NOMO-1 treated with DMSO at 0.1 percent for 48 hours (cell line): Measurements from ENCODE around the gene ALG8.

ENCODE experiments used
- DNase-seq: peaks from one replicate; lab custom pipeline; 2025; ENCODE audit not compliant: unreplicated experiment; lab: John Stamatoyannopoulos, UW

Gene ALG8

DNA sequence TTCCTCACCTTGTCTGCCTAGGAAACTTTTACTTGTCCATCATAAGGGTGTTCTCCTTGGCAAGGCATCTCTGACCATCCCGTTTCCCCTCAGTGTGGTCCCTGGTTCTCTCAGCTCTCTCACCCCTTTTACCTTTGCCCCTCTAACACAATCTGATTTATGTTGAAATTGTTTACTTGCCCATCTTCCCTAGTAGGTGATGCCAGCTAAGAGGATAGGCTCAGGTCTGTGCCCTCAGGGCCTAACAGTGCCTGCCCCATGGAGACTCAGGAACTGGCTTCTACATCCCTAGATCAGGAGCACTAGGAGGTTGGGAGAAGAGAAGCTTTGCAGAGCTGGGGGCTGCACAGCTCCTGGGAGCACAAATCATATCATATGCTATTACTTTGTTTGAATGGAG is 21.1 kb upstream of the ALG8 start:
- no peak for DNase-seq

DNA sequence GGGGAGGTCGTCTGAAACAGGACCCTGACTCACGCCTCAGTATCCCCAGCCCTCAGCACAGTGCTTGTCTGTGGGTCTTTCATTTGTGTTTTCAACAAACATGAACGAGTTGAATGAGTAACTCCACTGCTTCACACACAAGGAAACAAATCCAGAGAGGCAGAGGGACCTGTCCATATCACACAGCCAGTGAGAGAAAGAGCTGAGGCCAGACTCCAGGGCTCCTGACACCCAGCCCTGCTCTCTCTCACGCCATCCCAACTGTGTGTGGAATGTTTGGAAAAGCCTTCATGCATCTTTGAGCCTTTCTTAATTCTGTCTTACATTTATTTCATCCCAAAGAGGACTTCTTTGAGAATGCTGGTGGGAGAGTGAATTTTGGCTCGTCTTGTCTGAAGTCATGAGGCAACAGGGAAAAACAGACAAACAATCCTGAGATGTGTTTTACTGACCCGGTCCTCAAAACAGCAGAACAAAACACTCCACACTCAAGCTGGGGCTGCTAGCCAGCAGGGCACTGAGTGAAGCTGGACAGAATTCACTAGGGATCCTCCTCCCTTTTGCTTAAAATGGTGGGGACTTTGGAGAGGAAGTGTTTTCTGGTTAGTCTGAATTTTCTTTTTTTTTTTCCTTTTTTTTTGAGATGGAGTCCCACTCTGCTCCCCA is 19.7 kb upstream of the ALG8 start:
- DNase-seq: no peak

DNA sequence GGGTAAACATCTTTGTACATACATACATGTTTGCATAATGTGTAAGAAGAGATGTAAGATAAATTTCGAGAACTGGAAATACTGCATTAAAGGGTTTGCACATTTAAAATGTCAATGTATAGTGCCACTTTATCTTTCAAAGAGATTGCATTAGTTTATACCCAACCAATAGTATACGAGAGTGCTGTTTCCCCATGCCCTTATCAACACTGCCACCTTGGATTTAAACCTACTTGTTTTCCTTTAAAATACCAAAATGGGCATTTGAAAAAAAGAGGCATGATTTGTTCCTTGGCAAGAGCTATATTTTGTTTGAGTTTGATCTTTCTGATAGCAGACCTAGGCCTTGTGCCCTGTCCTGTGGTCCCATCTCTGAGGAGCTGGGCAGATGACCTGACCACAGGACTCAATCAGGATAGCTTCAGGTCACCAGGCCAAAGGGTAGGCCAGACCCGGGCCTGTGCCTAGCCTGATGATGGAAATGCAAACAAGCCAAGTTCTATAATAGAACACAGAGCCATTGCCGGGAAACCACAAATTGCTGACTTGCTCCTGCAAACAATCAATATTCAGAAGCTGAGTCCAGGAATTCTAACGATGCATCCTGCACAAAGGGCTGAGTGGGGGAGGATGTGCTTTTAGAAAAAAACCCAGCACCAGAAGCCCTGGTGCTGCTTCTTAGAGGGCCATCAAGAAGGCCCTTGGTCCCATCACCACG is 16.9 kb upstream of the ALG8 start:
- DNase-seq: no peak

DNA sequence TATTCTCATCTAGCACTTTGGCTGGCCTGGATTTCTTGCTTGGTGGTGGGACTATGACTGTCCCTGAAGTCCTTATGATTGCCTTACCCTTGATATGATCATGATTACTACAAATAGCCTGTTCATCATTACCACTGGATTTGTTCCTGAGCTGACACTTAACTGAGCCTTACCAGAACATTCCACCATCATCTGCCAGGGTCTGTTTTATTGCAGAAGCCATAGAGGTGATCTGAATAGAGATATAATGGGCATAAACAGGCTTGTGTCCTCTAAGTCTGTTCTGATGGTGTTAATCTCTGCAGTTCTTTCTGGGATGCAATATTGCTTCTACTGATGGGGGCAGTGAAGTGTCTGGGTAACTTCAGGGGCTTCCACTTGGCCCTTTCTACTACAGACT is 12.4 kb upstream of the ALG8 start:
- DNase-seq: no peak

DNA sequence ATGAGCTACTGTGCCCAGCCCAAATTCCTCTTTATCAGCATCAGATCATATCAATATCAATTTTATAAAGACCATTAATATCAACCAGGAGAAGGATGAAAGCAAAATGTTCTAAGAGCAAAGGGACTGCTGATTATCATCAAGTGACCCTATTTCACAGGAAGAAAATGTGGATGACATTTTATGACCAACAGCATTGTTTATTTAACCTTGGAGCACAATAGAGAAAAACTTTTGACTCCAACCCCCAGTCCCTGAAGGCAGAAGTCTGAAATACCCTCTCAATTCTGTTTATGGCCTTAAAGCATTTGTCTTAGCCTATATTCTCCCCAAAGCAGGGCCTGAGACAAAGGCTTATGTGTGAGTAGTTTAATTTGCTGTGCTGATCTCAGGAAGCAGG is 11.3 kb upstream of the ALG8 start:
- no peak for DNase-seq

DNA sequence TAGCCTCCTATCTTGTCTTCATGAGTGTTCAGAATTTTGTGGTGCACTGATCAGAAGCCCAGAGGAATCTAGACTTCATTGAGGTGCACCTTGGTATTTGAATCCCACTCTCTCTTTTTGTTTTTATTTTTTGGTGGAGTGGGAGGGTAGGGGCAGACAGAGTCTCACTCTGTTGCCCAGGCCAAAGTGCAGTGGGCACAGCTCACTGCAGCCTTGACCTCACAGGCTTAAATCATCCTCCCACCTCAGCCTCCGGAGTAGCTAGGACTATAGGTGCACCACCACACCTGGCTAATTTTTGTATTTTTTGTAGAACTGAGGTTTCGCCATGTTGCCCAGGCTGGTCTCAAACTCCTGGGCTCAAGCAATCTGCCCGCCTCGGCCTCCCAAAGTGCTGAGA is 10.9 kb upstream of the ALG8 start:
- DNase-seq: no peak

DNA sequence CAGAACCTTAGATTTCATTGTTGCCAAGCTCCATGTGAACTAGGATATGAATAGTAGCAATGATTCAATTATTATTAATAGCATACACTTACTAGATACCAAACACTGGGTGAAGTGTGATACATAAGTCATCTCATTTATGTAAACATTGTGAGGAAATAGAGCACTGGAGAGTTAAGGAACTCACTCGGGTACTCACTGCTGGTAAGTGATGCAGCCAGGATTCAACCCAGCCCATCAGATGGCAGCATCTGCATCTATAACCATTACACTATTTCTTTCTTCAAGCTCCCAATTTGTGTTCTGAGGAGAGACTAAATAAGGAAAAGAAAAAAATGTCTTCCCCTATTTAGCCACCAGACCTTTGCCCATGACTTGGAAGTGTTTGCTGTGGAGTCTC is 10.2 kb upstream of the ALG8 start:
- peak; percentile 15 for DNase-seq

DNA sequence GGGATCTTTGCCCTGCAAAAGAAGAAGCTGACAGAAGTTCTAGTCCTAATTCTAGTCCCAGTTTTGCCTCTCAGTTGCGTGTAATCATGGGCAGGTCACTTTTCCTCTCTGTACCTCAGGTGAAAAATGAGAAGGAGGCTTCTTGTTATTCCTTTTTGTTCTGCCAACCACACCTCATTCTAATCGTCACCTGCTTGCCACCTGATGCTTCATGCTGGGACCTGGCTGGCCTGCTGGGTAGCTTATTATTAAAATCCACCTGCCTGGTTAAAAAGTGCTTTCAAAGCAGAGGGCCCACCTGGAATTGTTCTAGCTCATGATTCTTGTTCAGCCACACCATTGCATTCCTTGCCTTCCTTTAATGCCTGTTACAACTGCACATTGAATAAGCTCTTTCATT is 8.4 kb upstream of the ALG8 start:
- DNase-seq: no peak

DNA sequence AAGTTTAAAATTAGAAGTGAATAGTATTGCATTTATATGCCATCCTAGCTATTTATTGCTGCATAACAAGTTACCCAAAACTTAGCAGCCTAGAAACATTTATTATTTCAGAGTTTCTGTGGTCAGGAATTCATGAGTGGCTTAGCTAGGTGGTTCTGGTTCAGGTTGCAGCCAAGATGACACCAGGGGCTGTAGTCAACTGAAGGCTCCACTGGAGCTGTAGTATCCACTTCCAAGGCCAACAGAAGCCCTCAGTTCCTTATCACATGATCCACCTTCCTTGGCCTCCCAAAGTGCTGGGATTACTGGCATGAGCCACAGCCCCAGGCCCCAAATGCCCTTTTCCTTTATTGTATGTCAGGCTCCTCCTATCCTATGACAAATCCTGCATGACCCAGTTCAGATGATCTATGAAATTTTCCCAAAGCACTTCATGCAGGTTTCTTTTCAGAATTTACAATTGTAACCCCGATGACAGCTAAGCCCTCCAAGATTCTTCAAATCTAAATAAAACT is 6.1 kb upstream of the ALG8 start:
- DNase-seq: no peak

DNA sequence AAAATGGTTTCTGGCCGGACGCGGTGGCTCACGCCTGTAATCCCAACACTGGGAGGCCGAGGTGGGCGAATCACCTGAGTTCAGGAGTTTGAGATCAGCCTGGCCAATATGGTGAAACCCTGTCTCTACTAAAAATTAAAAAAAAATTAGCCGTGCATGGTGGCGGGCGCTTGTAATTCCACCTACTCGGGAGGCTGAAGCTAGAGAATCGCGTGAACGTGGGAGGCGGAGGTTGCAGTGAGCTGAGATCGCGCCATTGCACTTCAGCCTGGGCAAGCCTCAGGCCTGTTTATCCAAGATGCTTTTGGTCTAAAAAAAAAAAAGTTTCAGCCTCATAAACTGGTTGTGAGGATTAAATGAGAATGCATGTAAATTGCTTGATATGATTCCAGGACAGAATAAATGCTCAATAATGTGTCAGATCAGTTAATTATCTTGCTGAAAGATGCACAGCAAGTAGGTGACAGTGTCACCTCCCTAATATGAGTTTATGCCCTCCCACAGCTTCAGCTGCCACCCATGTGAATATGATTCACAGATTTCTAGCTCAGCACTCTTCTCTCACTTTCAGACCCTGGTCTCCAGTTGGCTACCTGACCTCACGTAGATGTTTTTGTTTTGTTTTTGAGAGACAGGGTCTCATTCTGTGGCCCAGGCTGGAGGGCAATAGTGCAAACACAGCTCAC is 1.1 kb upstream of the ALG8 start:
- DNase-seq: no peak

DNA sequence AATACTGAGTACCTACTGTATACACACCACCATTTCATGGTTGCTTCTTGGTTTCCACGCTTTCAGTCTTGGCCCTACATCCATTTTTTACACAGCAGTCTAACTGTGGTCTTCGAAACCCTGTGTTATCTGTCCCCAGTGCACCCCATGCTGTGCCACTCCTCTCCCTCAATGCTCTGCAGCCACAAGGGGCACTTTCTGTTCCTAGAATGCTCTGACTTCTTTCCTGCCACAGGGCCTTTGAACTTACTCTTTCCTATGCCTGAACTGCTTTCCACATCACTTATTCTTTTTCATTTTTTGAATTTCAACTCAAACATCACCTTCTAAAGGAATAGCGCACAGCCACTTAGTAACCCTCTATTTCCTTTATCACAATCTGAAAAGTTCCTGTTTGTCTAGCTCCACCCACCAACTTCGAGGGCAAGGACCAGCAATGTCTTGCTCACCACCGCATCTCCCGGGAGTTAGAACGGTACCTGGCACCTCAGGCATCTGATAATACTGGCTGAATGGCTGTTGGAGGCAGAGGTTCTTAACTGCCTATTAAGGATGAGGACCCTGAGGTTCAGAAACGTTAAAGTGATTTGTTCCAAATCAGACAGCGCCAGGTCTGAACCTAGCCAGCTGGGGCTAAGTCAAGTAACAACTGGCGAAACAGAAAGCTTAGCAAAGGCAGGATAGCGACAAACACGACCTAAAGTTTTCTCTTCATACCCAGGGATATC is 568 bp downstream of the ALG8 start:
- peak; percentile 45 for DNase-seq

DNA sequence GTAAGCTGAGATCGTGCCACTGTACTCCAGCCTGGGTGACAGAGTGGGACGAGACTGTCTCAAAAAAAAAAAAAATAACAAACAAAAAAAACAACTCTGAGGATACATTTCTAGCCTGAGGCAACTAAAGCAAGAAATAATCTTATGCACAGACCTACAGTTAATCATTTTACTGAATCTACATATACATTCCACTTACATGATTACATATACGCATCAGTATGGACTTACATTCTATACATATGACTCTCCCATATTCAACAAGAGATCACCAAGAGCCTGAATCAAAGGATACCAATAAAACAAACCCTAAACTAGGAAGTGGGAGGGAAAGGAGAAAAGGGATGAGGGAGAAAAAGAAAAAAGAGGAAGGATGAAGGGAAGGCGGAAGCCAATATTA is 1.1 kb downstream of the ALG8 start:
- no peak for DNase-seq

DNA sequence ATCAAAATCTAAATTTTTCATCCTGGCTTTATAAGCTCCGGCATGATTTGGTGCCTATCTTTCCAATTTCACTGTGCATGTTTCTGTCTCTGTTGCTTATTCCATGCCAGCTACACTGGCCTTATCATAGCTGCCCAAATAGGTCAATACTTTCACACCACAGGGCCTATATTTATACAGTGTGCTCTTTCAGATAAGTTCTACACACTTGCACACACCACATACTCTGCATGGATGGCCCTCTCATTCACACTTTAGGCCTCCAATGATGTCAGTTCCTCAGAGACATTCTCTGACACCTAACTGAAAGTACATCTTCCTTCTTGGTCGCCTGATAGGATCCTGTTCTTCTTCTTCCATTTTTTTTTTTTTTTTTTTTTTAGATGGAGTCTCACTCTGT is 7.0 kb downstream of the ALG8 start:
- no peak for DNase-seq

DNA sequence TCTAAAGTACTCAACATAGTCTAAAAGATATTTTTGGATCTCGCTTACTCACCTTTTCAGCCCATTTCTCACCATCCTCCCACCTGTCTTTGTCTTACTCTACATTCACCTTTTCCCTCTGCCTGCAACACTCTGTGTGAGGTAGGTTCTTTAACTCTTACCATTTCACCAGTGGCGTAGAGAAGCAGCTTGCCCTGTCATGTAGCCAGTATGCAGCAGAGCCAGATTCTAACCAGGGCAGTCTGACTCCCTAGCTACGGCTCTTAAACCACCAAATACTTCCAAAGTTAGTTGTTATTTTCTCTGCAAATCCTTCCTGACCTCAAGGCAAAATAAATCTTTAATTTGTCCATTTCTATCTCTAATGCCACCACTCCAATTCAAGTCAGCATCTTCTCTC is 7.5 kb downstream of the ALG8 start:
- no peak for DNase-seq

DNA sequence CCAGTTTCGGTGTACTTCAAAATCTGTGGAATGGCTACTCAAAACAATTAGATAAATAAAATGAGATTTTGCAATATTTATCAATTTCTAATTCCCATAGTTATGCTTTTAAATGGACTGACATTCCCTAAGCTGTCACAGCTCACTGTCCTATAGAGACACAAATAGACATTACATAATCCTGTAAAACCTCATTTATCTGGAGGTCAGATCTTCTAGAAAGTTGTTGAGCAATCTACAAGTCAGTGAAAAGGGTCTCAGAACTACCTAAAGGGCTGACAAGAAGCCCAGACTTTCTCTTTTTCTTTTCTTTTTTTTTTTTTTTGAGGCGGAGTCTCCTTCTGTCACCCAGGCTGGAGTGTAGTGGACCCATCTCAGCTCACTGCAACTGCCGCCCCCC is 12.0 kb downstream of the ALG8 start:
- DNase-seq: peak; percentile 4

DNA sequence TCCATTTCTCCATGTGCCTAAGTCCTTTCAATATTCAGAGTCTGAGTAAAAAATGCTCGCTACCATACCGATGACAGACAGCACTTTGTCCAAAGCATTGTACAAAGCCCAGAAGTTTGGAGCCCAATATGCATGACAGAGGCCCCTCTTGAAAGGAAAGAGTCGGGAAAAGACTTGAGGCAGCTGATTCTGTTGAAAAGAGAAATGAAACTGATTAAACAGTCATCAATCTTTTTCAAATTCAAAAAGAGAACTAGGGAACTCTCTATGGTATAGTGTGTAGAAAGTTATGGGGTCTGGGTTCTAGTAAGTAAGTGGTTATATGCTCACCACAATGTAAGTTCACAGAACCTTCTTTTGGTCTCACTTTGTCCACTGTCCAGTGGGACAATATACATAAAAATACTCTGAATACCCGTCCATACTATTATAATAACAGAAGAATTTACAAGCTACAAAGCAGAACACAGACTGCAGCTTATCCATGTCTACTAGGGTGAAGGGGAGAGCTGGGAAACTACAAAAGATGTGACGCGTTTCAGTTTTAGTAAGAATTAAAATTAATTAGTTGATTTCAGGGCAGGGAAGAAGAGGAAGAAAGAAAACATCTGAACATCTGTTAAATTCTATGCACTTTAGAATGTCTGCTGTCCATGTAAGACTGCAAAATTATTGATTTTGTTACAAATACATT is 26.7 kb downstream of the ALG8 start:
- DNase-seq: peak; percentile 77

DNA sequence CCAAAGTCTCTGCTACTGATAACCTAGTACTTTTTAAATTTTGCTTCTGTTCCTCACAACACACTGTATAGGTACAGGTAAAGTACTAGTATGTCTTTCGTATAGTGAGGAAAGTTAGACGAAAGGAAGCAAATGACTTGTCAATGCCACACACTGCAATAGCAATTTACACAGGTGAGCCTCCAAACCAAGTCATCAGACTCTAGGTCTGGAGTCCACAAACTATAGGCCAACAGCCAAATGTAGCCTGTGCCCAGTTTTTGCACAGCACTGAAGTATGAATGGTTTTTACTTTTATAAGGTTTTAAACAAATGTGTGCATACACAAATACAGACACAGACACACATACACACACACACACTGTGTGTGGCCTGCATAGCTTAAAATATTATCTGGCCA is 28.1 kb downstream of the ALG8 start:
- no peak for DNase-seq

DNA sequence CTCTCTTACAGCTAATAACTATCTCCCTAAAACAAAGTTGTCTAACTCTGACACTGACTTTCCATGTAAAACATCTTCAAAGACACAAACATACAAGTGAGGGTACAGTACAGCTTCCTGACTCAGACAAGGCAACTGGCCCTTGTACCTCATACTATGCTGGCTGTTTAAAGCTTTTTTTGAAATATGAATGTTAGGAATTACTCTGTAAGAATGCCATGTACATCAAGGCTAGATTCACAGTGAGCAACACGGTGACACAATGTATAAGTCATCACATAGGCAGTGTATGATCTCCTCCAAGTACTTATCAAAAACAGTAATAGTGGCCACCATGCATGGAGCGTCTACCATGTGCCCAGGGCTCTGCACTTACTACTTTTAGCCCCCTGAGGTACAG is 28.6 kb downstream of the ALG8 start:
- no peak for DNase-seq

DNA sequence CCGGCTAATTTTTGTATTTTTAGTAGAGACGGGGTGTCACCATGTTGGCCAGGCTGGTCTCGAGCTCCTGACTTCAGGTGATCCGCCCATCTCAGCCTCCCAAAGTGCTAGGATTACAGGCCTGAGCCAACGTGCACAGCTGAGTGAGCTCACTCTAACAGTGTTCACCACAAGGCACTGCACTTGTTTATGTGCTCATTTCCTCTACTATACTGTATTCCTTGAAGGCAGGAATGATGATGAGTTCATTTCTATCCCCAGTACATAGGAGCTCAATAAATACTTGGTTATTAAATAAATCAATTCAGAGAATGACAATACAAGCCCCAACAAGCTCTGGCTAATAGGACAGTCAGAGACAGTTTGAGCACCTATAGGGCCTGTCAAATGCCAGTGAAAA is 29.1 kb downstream of the ALG8 start:
- DNase-seq: no peak

DNA sequence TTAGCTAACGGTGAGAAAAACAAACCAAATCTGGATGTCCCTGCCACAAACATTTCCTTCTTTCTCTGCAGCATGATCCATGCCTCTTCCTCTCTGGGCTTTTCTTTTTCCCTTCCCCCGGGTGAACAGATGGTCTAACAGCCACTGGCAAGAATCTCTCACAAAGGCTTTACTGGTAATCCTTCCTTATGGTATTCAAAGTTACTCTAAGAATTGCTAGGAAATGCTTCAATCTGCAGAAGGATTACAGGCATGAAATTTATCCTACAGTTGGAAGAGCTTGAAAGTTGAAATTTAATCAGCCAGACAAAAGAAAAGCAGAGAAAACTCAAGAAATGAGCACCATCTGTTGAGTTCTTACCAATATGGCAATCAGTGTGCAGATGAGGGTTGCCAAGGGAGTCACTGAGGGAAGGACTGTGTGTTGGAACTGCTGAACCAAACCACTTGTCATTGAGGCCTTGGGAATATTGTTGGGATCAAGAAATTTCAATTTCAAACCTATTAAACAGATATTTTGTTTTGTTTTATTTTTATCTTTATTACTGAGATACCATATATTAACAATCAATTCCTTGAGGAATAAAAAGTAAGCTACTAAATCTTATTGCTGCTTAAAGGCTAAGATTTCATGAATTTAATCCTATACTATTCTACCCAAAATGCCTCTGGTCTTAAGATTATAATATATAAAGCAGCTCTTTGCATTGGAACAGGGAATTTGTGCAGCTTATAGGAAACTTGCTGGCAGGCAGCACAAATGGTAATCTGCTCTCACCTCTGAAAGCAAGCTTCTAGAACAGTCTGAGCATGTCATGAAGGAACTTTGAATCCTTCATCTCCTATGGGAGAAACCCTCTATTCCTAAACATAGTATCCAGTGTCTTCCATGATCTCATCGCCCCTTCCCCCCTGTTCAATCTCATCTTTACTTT is 30.1 kb downstream of the ALG8 start:
- DNase-seq: no peak
